NCI-H345 treated with DMSO at 0.1 percent for 48 hours (cell line): ENCODE data around the gene TMEM59L.
A peak's percentile ranks its signal among the peaks of the same experiment; 100 is the strongest.

Experiments used
- DNase-seq: peaks from one replicate; lab custom pipeline; 2025; ENCODE audit not compliant: unreplicated experiment; lab: John Stamatoyannopoulos, UW

The TMEM59L gene

DNA sequence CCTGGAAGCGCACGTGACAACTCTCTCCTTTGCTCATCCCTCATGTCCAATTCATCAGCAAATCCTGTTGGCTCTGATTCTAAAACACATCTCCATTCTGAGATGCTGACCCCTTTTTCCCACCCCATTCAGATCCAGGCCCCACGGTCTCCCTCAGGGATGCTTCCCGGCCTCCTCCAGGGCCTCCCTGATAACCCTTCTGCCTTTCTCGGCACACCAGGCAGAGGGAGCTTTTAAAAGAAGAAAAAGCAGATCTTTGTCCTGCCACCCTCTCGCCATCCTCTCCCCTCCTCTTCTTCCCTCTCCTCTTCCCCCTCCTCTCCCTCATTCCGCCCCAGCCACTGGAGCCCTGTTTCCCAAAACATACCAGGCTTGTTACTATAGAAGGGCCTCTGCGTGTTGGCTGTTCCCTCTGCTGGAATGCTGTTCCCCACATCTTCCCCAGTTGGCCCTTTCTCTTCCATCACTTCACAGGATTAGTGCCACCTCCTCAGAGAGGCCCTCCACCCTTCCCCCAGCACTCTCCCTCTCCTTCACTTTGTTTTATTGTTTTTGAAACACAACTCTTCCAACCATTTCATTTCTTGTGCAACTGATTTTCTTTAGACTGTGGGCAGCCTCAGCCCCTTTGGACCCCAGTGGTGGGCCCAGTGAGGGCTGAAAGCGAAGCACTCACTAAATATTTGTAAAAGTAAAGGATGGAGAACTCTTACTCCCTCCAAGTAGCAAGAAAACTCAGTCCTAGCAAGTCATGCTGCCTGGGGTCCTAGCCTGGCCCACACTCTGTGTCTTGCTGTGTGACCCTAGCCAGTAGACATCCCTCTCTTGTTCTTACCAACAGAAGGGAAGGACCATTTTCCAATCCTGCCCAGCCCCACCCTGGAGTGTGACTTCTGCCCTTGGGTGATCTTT lies 3.6 kb upstream of the TMEM59L start:
- no peak for DNase-seq

DNA sequence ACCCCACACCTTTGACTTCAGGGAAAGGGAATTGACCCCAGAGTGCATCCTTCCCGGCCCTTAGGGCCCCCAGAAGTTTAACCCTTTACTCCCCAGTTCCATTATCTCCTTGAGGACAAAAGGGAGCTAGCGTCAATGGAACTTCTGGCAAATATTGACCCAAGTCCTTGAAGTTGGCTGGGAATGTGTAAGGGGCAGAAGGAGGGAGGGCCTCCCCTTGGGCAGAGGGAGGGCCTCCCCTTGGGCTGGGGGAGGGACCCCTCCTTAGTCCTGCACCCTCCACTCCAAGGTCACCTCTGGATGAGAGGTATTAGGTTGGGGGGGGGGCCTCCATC lies 3.0 kb upstream of the TMEM59L start:
- no peak for DNase-seq

DNA sequence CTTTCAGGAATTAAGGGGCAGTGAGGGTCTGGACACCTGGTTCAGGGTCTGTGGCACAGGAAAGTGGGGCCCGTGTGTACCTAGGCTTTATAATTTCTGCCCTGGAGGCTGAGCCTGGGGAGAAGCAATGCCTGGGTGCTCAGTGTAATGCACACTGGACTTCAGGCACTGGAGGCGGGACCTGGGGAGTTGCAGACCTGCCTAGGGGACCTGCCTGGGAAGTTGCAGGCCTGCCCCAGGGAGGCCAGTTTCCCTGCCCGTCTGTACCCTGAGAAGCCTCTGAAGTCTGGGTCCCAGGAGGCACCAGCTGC lies 2.5 kb upstream of the TMEM59L start:
- no peak for DNase-seq

DNA sequence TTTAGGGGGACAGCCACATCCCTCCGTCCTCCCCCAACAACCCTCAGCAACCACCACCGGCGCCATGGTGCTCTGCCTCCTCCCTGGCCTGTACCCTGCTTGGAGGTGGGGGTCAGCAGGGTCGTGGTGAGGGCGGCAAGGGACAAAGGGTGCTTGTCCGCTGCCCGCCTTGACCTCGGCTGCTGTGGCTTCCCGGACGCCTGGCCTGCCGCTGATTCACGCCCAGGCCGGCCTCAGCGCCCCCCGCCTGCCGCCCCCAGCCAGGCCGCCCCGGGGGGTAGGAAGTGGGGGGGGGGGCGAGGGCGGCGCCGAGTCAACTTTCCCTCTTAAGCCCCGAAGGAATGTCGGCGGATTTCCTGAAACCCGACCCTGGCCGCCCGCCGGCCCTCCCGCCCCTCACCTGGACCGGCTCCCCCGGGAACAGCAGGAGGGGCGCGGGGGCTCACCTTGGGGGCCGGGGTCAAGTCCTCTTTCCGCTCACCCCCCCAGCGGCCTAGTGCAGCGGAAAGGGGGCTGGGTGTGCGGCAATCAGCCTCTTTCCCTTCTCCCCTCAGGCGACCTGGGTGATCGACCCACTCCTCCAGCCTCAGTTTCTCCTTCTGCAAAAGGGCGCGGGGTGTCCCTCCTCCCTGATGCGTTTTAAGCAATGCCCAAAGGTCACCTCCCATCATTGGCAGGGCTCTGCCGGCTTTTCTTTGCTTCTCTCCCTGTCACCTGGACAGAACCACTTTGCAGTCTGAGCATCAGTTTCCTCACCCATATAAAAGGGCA lies 1.9 kb upstream of the TMEM59L start:
- no peak for DNase-seq

DNA sequence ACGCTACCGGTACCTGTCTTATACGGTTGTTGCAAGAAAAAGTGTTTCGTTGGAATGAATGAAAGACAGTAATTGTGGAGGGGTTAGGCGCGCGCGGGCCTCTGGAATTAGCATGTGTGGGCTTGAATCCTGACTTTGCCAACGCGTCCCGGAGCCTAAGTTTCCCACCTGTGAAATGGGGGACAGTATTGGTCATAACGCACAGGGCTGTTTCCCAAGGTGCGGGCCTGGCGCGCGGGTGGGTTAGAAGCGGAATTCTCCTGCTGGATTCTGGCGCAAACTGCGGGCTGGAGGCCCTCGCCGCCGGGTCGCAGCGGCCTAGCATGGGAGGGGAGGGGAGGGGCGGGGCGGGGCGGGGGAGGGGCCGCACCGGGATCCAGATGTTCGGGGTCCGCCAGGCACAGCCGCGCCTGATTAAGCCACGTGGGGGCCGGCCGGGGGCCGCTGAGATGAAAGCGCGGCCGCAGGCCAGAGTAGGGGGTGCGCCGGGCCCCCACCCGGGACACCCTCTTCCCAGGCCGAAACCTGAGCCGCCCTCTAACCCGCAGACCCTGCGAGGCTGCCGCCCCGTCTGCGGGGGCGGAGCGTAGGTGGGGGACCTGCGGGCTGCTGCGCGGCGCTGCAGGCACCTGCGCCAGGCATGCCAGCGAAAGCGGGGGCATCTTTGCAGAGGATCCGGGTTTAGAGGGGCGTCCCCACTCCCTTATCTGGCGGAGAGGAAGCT lies 1.2 kb upstream of the TMEM59L start:
- DNase-seq, result no peak

DNA sequence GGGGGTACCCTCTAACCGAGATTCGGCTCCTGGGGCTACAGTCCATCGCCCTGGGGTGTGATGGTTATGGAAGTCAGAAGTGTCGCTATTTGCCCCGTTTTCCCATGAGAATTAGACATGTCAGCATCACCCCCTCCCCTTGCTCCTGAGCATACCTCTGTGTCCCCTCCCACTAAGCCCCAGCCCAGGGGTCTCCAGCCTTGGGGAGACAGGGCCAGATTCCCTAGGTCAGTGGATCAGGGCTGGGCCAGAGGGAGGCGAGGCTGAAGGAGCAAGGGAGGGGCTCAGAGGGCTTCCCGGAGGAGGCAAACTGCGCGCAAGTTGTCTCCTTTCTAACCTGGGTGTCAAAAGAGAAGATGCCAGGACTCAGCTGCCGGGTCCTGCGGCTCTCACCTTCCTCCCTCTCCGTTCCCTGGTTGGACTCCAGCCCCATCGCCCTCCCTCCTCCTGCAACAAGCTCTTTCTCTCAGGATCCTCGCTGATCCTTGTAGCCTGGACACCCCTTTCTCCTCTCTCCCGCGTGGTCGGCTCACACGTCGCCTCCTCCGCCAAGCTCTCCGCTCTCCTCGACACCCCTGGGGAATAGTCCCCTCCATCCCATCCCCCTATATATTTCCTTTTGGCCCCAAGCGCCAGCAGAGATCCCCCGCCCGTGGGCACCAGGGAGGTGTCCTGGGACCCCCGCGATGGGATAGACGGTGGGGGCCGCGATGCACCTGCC lies 459 bp upstream of the TMEM59L start:
- no peak for DNase-seq

DNA sequence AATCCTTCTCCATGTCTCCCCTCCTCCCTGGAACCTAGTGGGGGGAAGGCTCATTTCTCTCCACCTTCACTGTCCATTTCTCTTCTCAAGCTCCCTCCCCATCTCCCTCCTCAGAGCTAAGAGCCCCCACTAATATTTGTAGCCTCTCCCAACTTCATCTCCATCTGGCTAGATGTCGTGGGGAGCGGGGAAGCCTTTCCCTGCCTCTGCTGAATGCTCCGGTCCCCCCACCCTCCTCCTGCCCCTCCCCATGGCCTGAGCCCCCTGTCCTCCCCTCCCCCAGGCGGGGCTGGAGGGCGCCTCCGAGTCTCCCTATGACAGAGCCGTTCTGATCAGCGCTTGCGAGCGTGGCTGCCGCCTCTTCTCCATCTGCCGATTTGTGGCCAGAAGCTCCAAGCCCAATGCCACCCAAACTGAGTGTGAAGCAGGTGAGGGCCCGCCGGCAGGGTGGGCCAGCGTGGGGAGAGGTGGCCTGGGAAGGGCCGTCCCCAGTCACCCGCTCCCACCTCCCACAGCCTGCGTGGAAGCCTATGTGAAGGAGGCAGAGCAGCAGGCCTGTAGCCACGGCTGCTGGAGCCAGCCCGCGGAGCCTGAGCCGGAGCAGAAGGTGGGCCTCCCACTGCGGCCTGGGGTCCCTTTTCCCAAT lies 1.0 kb downstream of the TMEM59L start:
- no peak for DNase-seq

DNA sequence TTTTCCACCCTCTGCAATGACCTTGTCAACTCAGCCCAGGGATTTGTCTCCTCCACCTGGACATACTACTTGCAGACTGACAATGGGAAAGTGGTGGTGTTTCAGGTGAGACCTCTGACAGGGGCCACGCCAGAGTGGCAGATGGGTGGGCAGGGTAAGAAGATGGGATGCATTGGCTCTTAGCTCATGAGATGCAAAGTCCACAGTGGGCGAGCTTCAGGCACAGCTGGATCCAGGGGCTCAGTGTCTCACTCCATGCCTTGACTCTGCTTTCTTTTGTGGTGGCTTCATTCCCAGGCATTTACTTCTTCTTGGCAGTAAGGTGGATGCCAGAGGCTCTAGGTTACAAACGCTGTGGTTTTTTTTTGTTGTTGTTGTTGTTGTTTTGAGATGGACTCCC lies 3.4 kb downstream of the TMEM59L start:
- DNase-seq, result no peak

DNA sequence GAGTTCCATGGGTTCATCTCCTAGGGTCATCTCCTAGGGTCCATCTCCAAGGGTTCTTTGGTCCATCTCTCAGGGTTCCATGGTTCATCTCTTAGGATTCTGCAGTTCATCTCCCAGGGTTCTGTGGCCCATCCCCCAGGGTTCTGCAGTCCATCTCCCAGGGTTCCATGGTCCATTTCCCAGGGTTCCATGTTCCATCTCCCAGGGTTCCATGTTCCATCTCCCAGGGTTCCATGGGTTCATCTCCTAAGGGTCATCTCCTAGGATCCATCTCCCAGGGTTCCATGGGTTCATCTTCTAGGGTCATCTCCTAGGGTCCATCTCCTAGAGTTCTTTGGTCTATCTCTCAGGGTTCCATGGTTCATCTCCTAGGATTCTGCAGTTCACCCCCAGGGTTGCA lies 4.9 kb downstream of the TMEM59L start:
- no peak for DNase-seq

DNA sequence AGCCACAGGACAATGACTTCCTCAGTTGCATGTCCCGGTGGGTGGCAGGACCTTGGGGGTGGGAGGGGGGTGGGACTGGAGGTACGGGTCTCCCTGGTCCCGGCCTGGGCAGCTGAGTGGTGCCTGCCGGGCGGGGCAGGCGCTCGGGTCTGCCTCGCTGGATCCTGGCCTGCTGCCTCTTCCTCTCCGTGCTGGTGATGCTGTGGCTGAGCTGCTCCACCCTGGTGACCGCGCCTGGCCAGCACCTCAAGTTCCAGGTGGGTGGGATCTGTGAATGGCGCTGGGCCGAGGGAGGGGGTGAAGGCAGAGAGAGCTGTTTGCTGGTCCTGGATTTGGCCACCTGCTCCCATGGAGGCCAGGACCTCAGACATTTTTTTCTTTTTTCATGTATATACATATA lies 5.6 kb downstream of the TMEM59L start:
- DNase-seq, result no peak

DNA sequence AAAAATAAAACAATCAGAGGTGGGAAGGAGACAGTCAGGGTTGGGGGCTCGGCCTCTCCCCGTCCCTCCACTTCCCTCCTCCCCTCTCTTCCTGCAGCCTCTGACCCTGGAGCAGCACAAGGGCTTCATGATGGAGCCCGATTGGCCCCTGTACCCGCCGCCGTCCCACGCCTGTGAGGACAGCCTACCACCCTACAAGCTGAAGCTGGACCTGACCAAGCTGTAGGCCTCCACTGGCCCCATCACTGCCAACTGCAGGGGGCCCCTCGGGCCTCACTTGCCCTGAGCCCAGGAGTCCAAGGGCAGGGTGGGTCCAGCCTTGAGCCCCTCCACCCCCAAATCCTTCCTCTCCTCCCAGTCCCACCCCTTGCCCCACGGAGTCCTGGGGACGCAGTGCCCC lies 7.6 kb downstream of the TMEM59L start:
- DNase-seq, result no peak

DNA sequence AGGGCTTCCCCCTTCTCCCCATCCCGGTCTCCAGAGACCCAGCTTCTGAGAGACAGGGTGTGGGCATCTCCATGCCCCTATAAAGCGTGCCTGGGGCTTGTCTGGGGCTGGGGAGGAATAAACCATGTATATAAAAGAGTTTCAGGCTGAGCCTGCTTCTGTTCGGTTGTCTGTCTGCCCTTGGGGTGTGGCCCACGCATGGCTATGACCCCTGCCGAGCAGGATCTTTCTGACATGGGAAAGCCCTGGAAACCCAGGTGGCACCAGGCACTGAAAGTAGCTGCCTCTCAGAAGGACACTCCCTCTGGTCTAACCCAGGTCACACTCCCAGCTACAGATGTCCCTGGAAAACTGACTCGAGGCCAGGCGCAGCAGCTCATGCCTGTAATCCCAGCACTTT lies 8.2 kb downstream of the TMEM59L start:
- DNase-seq, result no peak

DNA sequence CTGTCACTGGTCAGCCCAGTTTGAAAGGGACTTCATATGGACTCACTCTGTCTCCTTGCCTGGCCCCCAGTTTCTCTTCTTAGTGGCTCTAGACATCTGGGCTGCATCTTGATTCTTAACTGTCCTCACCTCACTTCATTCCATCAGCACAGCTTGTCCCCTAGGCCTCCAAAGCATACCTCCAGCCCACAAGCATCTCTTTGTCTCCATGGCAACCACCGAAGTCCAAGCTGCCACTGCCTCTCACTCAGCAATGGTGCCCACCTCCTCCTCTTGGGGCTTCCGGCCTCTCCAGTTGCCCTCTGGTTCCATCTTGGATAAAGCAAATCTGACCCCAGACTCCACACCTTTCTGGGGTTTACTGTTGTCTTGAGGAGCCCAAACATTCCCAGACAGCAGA lies 14.2 kb downstream of the TMEM59L start:
- DNase-seq, result no peak

DNA sequence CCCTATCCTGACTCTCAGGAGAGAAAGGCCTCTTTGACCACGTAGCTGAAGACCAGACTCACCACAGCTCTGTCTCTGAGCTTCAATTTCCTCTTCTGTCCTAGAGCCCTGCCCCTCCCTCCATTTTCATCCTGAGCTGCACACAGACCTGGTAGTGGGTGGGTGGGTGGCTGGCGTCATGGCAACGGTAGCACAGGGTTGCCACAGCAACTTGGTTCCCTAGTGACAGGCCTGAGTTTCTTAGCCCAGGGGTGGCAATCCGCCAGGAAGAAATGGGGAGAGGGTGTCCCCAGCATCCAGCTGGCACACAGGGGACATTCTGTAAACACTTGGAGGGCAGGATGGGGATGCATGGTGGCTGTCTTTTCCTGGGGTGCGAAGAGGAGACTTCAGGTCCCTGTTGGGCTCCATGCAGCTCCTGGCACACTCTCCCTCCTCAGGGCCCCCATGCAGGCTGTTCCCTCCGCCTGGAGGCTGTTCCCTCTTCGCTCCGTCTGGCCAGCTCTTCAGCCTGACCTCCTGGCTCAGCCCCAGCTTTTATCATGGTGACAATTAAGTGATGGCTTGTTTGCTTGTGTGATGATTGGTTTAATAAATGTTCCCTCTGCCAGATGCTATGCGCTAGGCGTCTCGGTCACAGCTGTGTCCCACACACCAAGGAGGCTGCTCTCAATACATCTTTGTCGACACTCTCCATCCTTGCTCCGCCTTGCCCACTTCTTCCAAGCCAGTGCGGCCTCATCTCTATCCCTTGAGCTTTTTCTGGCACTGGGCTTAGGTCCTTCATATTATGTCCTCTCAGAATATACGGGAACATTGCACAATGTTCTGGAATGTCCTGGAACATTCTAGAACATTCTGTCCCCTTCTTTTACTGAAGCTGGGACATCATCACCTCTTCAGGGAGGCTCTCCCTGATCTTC lies 16.8 kb downstream of the TMEM59L start:
- DNase-seq, result no peak

DNA sequence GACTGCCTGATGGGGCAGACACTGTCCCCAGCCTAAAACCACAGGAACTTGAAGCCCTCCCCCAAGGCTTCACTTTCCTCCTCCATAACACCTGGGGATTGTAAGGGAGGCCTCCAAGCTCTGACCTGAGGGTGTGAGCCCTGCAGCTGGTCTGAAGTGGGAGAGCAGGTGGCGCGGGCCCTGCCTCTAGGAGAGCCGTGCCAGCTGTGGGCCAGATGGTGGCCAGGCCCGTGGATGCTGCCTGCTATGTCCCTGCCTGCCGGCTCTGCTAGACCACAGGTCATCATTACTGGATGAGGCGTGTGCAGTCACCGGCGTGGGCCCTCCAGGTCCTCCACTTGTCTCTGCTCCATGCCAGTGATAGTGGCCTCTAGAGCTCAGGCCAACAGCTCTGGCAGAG lies 20.7 kb downstream of the TMEM59L start:
- DNase-seq, result no peak

DNA sequence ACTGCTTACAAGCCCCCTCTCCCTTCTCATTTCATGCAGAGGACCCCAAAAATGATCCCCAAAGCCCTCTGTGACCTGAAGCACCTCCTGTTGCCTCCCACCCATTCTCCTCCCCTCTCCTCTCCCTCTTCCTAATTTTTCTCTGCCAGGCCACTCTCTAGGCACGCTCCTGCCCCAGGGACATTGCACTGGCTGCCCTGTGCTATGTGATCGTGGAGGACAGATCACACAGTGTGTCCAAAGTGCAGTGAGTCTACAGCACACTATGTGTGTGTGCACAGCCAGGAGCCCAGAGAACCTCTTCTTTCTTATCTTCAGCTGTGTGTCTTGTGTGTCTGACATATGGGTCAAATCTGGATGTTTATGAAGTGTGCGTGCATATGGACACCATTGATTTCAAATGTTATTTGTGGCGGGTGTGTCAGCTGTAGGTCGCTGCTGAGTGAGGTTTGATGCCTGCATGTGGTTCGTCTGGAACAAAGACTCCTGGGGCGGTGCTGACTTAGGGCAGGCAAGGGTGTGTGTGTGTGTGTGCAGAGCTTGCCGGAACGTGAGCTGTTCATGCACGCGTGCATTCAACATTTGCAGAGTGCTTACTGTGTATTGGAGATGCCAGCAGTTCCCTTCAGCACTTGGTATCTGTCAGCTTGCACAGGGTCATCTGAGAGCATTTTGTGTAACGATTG lies 22.1 kb downstream of the TMEM59L start:
- DNase-seq, result no peak

DNA sequence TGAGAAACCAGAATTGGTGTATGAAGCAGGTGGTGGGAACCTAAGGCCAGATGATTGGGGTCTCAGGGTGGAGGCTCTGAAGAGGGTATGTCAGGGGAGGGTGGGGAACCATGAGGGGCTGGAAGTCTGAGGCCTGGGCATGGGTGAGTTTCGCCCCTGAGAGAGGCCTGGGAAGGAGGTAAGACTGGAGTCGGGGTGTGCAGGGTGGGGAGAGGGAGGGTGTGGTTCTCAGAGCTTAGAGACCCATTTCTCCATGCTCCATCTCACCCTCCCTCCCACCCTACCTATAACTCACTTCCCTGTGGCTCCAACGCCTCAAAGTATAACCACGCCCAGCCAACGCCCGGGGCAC lies 23.1 kb downstream of the TMEM59L start:
- DNase-seq, result no peak

DNA sequence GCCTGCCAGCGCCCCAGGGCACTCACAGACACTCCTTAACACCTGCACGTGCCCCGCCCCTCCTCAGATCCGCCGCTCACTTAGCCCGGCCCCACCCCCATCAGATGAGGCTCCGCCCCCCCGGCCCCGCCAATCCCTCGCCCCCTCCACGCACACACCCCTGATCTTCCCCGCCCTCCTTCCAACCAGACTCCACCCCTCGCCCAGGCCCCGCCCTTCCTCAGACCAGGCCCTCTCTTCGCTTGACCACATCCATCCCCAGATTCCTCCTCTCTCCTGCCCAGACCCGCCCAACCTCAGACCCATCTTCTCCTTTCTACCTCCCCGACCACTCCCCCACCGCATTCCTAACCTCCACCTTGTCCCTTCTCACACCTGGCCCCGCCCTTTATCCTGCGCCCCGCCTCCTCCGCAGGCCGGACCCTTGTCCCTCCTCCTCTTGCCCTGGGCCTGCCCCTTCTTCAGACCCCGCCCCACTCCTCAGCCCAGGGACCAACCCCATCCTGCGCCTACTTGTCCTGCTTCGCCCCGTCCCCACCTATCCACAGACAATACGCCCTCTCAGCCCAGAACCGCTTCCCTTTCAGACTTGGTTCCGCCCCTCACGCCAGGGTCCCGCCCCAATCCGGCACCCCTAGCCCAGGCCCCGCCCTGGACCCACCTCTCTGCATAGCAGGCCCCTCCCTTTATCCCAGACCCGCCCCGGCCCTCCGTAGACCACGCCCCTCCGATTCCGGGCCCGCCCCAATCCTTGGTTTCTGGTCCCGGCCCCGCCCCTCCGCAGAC lies 23.7 kb downstream of the TMEM59L start:
- DNase-seq, result peak; percentile 75
